Aorta (tissue), 5 donors: ENCODE measurements around the gene HOMER2. TPM values are rescaled to one million over a fixed set of nuclear protein-coding genes. Genes with fewer than 3 reads are reported as not detected.

ENCODE experiments used
- ATAC-seq: fragments of 200-7000 bp; cut with Tn5 transposase; one replicate; pipeline ENCODE4 v1.9.1; 2022; ENCODE audit warnings: moderate library complexity; ENCODE audit not compliant: low FRiP score
- DNase-seq, 2 donors: peaks; one replicate each; pipeline ENCODE4 v3.0.0-alpha.2; 2020
- H3K27ac ChIP-seq, 2 donors: one replicate each; pipeline ENCODE4 v1.5.1; 2013; ENCODE audit warnings: low read length in 2 of 2, mild to moderate bottlenecking in 2 of 2, moderate library complexity in 2 of 2, control low read depth in 1 of 2, inconsistent platforms in 1 of 2, low read depth in 1 of 2
- H3K27me3 ChIP-seq, 2 donors: one replicate each; pipeline ENCODE4 v1.6.1; 2013; ENCODE audit warnings: control low read depth in 1 of 2, low read length in 1 of 2, mild to moderate bottlenecking in 1 of 2, moderate library complexity in 1 of 2; ENCODE audit not compliant: insufficient read depth in 2 of 2, control insufficient read depth in 1 of 2
- H3K36me3 ChIP-seq, 2 donors: one replicate each; pipeline ENCODE4 v1.6.1; 2013; ENCODE audit warnings: control low read depth in 1 of 2, low read length in 1 of 2, mild to moderate bottlenecking in 1 of 2; ENCODE audit not compliant: insufficient read depth in 2 of 2, control insufficient read depth in 1 of 2
- H3K4me1 ChIP-seq, 2 donors: one replicate each; pipeline ENCODE4 v1.6.1; 2013; ENCODE audit warnings: low read length in 2 of 2, control low read depth in 1 of 2, mild to moderate bottlenecking in 1 of 2, moderate library complexity in 1 of 2; ENCODE audit not compliant: insufficient read depth in 2 of 2, control insufficient read depth in 1 of 2
- H3K4me3 ChIP-seq, 2 donors: one replicate each; pipeline ENCODE4 v1.5.1; 2013; ENCODE audit warnings: low read length in 2 of 2, control low read depth in 1 of 2, mild to moderate bottlenecking in 1 of 2
- H3K9me3 ChIP-seq: one replicate; pipeline ENCODE4 v1.6.1; 2013; ENCODE audit warnings: mild to moderate bottlenecking, low read length; ENCODE audit not compliant: control insufficient read depth
- WGBS, 2 donors: extraction: QIAGEN DNeasy Blood & Tissue Kit; methylation state at CpG; one replicate each; pipeline ENCODE4 v1.1.7; 2013; 5-methylcytosine and 5-hydroxymethylcytosine counted together
- intact Hi-C, 2 donors: fragments of 100-400 bp; cut with DNase I; formaldehyde crosslinking; loops; one replicate each; pipeline versions ENCODE4 v1.14.2 to v1.15.0; 2022
- polyA plus RNA-seq, 2 donors: library from polyadenylated mRNA; stranded (reverse); fragments of 200-250 nt; gene quantifications; one replicate each; pipeline ENCODE4 v1.2.3, GENCODE V29; 2013
- total RNA-seq, 2 donors: library from RNA; stranded (reverse); fragmentation: NEBNext Ultra II Directional; extraction: Animal tissue kit (Norgen Biotek cat#: 25700); gene quantifications; one replicate each; pipeline ENCODE4 v1.2.1, GENCODE V29; 2021
- donor health status: healthy with polysubstance abuse.
- donor health status: Bipolar disorder and iron deficiency.
- donor health status: DM: no; HTN: no; CAD: no.
- donor health status: DM: no; HTN: no; CAD: no.
- donor health status: DM: yes; HTN: yes; CAD: no.

The HOMER2 gene
- total and polyA plus RNA-seq, 4 donors = 0.50 to 7.1 (median 2.3) TPM

DNA sequence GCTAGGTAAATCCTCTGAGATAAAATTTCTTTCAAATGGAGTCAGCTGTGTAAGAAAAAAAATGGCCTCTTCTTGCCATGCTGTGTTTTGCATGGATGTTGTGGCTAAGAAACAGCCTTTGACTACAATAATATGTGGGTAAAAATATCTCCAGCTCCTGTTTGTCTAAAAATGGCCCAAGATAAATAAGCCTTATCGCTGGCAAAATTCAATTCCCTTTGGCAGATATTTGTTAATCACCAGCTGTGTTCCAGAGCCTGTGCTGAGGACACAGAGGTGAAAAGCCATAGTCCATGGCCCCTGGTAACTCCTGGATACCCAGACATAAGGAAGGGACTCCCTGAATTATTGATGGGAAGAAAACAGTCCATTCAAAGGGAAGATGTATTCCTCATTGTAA, 18.2 kb upstream of the HOMER2 start:
- H3K9me3 ChIP-seq = no peaks in the 10 kb centered on the region
- no peaks in the 10 kb centered on the region for H3K27me3 ChIP-seq
- intact Hi-C loops = no loop called here
- ATAC-seq = no peak
- 4 to 9% methylated on average over 1 of the region's 1 CpG for WGBS, 2 donors
- DNase-seq = no peak
- H3K4me1 ChIP-seq = no peaks in the 10 kb centered on the region
- no peak overlapping the region for H3K4me3 ChIP-seq
- H3K36me3 ChIP-seq = peaks cover 0 to 2% of the 10 kb centered on the region in 2 donors
- no peak overlapping the region for H3K27ac ChIP-seq

DNA sequence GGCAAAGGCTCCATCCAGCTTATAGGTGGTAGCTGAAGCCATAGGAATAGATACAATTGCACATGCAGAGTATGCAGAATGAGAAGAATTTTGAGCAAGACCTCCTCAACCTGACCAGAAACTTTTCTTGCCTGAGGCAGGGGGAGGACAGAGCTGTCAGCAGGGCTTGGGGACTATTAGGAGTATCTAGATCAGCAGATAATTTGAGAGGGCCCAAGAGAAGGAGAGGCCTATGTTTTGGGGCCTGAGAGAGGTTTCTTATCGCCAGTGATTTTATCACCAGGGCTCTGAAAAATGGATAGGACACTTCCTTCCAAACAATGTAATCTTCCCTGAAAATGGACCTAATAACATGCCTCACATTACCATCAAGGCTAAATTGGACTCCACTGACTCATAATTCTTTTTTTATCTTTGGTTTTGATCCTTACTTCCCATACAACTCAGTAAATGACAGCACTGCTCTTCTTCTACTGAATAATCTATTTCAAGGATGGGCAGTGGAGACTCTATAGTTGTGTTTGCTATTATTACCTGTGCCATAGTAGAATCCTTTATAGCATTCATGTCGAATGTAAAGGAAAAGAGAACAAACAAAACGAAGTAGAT, 17.7 kb upstream of the HOMER2 start:
- Histone ChIP-seq H3K36me3 (peaks cover 0 to 2% of the 10 kb centered on the region in 2 donors), H3K4me3 (no peak overlapping the region), H3K9me3 (no peaks in the 10 kb centered on the region), H3K27ac (no peak overlapping the region), H3K27me3 (no peaks in the 10 kb centered on the region), H3K4me1 (no peaks in the 10 kb centered on the region)
- no peak for DNase-seq
- 29 to 36% methylated on average over 3 of the region's 3 CpGs for WGBS, 2 donors
- intact Hi-C loops = no loop called here
- ATAC-seq = no peak

DNA sequence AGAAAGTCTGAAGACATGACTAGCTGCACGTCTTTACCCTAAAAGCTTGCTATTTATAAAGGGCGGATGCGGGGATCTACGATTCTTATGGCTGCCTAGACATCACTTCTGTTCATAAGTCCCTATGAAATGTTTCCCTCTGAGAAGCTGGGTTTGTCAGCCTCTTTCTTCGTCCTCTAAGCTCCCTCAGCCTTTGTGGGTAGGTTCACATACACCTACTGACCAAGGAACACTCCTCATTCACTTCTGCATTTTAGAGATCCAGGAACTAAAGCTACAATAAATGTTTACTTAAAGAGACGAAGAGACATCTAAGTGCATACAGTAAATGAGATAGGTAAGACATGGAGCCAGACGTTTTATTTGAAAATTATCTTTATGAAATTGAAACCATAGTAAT, 16.8 kb upstream of the HOMER2 start:
- H3K4me1 ChIP-seq = no peaks in the 10 kb centered on the region
- WGBS, 2 donors = 82 to 83% methylated on average over 7 of the region's 7 CpGs
- intact Hi-C loops = no loop called here

DNA sequence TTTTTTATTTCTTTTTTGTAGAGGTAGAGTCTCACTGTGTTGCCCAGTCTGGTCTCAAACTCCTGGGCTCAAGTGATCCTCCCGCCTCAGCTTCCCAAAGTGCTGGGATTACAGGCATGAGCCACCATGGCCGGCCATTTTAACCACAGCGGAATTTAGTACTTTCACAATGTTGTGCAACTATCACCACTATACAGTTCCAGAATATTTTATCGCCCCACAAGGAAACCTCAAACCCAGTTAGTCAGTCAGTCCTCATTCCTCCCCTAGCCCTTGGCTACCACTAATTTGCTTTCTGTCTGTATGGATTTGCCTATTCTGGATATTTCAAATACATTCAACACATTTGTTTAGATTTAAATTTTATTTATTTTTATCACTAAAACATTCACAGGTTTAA, 15.5 kb upstream of the HOMER2 start:
- intact Hi-C loops = no loop called here
- WGBS, 2 donors = 89 to 93% methylated on average over 4 of the region's 4 CpGs

More for the DNA sequence above, 16.8 kb upstream of the HOMER2 start:
- peaks cover 0 to 2% of the 10 kb centered on the region in 2 donors for H3K36me3 ChIP-seq
- no peak for DNase-seq
- no peaks in the 10 kb centered on the region for H3K27me3 ChIP-seq
- H3K4me3 ChIP-seq = no peak overlapping the region
- no peak overlapping the region for H3K27ac ChIP-seq
- no peaks in the 10 kb centered on the region for H3K9me3 ChIP-seq
- ATAC-seq = no peak

DNA sequence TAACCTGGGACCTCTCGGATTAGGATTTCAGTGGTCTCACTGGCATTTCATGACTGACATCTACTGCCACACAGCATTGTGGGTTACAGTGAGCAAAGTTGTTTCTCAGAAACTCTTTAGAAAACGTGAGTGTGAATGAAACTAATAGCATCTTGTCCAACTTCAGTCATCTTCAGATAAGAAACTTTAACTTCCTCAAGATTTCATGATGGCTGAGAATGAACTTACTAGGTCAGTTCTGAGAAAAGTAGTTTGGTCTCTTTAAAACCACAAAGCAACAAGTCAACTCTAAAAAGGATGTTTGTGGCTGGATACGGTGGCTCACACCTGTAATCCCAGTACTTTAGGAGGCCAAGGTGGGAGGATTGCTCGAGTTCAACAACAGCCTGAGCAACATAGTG, 14.2 kb upstream of the HOMER2 start:
- DNase-seq = no peak
- Histone ChIP-seq H3K9me3 (no peaks in the 10 kb centered on the region), H3K27ac (no peak overlapping the region), H3K4me3 (no peak overlapping the region), H3K4me1 (no peaks in the 10 kb centered on the region), H3K36me3 (peaks cover 0 to 2% of the 10 kb centered on the region in 2 donors), H3K27me3 (no peaks in the 10 kb centered on the region)
- intact Hi-C loops = no loop called here
- WGBS, 2 donors = 70 to 72% methylated on average over 4 of the region's 4 CpGs
- ATAC-seq = no peak

More for the DNA sequence above, 15.5 kb upstream of the HOMER2 start:
- H3K27ac ChIP-seq = no peak overlapping the region
- DNase-seq (no peak), ATAC-seq (no peak)
- H3K27me3 ChIP-seq = no peaks in the 10 kb centered on the region
- no peaks in the 10 kb centered on the region for H3K4me1 ChIP-seq
- H3K4me3 ChIP-seq = no peak overlapping the region
- peaks cover 0 to 2% of the 10 kb centered on the region in 2 donors for H3K36me3 ChIP-seq
- no peaks in the 10 kb centered on the region for H3K9me3 ChIP-seq

DNA sequence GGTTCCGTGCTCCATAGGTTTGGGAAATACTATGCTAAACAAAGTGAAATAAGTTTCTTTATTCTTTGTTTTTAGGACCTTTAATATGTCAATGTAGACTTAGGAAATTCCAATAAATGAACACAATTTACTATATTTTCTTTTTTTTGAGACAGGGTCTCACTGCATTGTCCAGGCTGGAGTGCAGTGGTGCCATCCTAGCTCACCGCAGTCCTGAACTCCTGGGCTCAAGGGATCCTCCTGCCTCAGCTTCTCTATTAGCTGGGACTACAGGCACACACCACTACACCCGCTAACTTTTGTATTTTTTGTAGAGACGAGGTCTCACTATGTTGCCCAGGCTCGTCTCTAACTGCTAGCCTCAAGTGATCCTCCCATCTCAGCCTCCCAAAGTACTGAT, 12.4 kb upstream of the HOMER2 start:
- H3K27me3 ChIP-seq = no peaks in the 10 kb centered on the region
- ATAC-seq (no peak), DNase-seq (no peak)
- intact Hi-C loops = no loop called here
- H3K4me3 ChIP-seq = no peak overlapping the region
- H3K36me3 ChIP-seq = peaks cover 0 to 2% of the 10 kb centered on the region in 2 donors
- 94% methylated on average over 5 of the region's 5 CpGs for WGBS, 2 donors
- no peak overlapping the region for H3K27ac ChIP-seq
- H3K4me1 ChIP-seq = no peaks in the 10 kb centered on the region
- H3K9me3 ChIP-seq = no peaks in the 10 kb centered on the region

DNA sequence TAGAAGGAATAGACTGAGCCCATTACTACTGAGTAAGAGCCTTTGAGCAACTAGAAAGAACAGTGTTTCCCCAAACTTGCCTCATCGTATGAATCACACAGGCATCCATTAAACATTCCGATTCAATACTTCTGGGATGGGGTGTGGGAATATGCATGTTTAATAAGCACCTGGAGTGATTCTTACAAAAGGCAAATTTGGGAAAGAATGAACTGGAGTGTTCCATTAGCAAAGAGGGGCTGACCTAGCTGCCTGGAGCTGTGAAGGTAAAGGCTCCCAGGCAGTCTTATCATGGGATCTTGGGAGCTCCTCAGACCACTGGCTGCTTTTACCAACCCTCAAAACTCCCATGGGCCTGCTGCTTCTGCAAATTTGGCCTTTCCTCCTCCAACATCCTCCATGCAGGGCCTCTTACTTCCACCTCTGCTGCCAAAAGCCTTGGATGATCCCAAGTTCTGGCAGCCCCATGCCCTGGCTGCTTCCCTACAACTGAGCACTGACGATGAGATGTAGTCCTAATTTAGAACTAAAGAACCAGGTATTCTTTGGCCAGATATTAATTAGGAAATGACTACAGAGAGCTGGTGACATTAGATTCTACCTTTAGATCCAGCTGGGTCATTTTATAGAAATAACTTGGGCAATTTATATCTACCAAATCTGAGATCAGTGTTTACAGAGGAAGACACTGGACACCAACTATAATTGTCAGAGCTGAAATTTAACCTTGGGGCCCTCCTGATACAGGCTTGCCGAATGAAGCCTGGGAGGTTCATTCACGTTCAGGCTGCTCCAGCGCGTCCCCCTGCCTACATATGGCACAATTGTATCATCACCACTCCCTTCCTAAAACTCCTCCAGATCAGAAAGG, 11.2 kb upstream of the HOMER2 start:
- ATAC-seq = no peak
- intact Hi-C loops = no loop called here
- DNase-seq = no peak
- WGBS, 2 donors = 81% methylated on average over 7 of the region's 7 CpGs
- Histone ChIP-seq H3K27me3 (no peaks in the 10 kb centered on the region), H3K27ac (no peak overlapping the region), H3K4me1 (no peaks in the 10 kb centered on the region), H3K4me3 (no peak overlapping the region), H3K36me3 (peaks cover 0 to 2% of the 10 kb centered on the region in 2 donors), H3K9me3 (no peaks in the 10 kb centered on the region)

DNA sequence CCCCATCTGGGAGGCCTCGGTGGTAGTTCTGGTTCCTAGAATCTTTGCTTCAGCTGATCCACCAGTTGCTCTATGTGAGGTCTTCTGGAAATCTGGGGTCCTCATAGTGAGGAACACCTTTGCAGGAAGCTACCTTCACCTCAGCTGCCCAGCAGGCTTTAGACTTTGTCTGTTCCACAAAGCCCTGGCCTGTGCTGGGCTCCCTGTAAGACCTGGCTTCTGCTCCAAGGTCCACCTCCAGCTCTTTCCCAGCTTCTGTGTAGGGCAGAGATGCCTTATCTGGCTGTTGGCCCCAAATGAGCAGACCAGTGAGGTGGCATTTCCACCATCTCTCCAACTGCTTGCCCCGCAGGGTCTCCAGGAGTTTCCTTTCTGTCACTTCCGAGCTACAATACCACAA, 8.2 kb upstream of the HOMER2 start:
- no peak overlapping the region for H3K27ac ChIP-seq
- H3K4me3 ChIP-seq = no peak overlapping the region
- intact Hi-C loops = no loop called here
- H3K4me1 ChIP-seq = no peaks in the 10 kb centered on the region
- ATAC-seq = no peak
- 88 to 90% methylated on average over 3 of the region's 3 CpGs for WGBS, 2 donors
- DNase-seq = no peak
- H3K36me3 ChIP-seq = no peaks in the 10 kb centered on the region
- H3K27me3 ChIP-seq = no peaks in the 10 kb centered on the region
- no peaks in the 10 kb centered on the region for H3K9me3 ChIP-seq

DNA sequence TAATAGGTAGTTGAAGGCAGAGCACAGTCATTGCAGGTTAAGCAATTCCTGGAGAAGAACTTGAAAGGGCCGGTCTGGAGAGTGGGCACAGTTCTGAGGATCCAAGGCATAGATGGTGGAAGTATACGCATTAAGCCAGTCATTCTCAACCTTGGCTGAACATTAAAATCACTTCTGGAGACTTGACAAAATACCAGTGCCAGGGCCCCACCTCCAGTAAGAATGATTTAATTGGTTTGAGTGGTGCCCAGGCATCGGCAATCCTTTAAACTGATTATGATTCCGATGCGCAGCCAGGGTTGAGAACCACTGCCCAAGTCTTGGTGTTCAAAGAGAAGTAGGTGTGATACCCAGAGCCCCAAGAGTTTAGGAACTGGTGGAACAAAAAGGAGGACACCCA, 6.9 kb upstream of the HOMER2 start:
- no peak for ATAC-seq
- no peaks in the 10 kb centered on the region for H3K36me3 ChIP-seq
- no peaks in the 10 kb centered on the region for H3K4me1 ChIP-seq
- no peaks in the 10 kb centered on the region for H3K27me3 ChIP-seq
- 92 to 95% methylated on average over 5 of the region's 5 CpGs for WGBS, 2 donors
- intact Hi-C loops = no loop called here
- no peak for DNase-seq
- H3K27ac ChIP-seq = no peak overlapping the region
- no peaks in the 10 kb centered on the region for H3K9me3 ChIP-seq
- no peak overlapping the region for H3K4me3 ChIP-seq
